Activated T-cell treated with anti-CD3 and anti-CD28 coated beads for 48 hours (primary cell): Measurements from ENCODE around the gene NDUFAF2.
"Not testable (repeated sequence)": the region's sequence is repeated elsewhere in the genome, so short reads cannot be mapped to it uniquely, and the experiment has no call there.

Experiments used
- DNase-seq: peaks from one replicate; pipeline ENCODE4 v3.0.0-alpha.2; 2020; ENCODE audit warnings: low read depth

The NDUFAF2 gene

GRCh38 chr5:61050292-61050691 lies 105.3 kb downstream of the NDUFAF2 start:
- DNase-seq = no peak

DNA sequence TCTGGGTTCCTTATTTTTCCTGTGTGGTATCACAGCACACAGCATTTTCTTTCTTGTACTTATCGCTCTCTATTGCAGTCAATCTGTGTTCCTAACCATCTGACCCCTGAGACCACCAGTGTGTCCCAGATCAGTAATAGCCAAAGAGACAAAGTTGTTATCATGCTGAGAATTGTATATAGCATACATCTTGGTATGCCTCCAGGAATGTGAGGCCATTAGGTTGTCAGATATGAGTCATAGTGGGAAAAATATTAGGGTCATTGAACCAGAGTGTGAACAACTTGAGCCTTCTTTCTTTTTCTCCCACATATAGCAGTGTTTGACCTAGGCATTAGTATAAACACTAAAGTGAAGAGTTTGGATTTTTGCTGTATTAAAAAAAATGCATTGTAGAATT lies 106.3 kb downstream of the NDUFAF2 start:
- DNase-seq = no peak

DNA sequence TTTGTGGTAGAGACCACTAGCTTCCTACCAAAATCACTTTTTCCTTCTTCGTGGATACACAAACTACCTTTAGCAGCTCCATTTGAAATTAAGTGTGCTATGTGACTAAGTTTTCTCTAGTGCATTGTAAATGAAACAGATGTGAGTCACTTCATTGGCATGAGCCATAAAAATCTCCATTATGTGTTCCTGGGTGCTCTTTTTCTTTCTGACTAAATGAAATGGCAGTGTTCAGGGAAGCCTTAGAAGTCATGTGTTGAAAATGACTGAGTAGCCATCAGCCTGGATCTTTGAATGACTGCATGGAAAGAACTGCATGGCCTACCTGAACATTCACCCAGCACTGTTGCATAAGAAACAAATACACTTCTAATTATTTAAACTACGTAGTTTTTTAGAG lies 107.9 kb downstream of the NDUFAF2 start:
- no peak for DNase-seq

DNA sequence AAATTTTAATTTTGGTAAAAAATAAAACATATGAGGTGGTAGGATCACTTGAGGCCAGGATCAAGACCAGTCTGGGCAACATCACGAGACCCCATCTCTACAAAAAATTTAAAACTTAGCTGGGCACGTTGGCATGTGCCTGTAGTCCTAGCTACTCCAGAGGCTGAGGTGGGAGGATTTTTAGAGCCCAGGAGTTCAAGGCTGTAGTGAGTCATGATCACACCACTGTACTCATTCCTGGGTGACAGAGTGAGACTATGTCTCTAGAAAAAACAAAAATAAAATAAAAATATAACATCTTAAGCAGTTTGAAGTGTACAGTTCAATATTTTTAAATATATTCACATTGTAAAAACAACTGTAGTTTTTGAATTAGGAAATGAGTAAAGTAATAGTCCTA lies 108.9 kb downstream of the NDUFAF2 start:
- no peak for DNase-seq

GRCh38 chr5:61055434-61056006 lies 110.5 kb downstream of the NDUFAF2 start:
- no peak for DNase-seq

DNA sequence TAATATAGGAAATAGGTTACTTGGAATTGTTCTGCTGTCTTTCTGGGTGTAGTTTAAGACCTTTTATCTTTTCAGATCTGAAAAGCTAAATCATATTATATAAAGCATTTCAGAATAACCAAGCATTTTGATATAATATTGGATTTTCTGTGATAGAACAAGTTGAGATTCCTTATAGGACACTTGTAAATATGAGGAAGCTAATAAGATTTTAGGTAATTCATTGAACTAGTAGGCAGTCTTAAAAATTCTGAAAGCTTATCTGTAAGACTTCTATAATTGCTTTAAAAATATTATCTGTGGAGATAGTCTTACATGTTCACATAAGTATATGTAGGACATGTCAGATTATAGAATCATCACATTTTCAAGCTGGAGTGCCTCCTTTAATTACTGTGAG lies 114.5 kb downstream of the NDUFAF2 start:
- DNase-seq = no peak

DNA sequence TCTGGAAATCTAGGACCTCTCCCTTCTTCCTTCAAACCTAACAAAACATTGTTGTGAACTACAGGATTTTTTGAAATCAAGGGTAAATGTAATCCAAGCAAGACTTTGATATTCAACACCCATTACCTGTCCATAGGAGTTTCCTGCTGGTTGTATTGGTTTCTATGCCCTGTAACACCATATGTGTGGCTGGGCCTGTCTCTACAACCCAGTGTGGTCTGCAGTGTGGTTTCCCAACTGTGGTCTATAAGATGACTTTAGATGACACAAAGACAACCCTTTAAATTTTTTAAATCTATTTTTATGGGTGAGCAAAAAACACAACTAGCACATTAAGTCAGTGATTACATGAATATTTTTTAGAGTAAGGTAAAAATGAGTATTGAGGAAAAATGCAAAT lies 124.1 kb downstream of the NDUFAF2 start:
- no peak for DNase-seq

- DNase-seq = no peak
These were observed 126.5 kb downstream of the NDUFAF2 start for GRCh38 chr5:61071526-61071925.

DNA sequence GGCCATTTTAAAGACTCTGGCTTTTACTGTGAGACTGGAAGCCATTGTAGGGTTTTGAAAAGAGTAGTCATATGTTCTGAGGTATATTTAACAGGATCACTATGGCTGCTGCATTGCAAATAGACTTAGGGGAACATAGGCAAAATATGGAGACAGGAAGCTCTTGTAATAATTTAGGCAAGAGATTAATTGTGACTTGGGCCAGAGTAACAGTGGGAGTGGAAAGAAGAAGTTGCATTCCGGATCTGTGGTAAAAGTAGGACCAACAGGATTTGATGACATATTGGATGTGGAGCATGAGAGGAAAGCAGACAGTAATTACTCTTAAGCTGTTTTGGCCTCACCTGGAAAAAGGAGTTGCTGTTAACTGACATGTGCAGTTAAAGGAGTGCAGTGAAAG lies 131.6 kb downstream of the NDUFAF2 start:
- DNase-seq = no peak

DNA sequence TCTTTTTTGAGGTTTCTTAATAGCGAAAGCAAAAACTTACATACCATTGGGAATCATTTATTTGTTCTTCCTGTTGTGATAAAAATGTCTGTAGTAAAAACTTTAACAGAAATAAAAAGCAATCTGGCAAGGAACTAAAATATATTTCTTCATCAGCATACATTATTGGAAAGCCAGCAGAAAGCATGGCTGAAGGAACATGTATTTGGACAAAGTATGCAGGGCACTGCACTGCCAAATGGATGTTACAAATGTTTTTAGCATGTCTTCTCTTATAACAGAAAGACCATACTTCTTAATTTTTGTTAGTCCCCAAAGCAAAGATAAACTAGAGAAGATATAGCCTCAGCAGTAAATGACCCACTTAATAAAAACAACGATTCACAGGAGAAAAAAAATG lies 136.7 kb downstream of the NDUFAF2 start:
- DNase-seq = no peak

DNA sequence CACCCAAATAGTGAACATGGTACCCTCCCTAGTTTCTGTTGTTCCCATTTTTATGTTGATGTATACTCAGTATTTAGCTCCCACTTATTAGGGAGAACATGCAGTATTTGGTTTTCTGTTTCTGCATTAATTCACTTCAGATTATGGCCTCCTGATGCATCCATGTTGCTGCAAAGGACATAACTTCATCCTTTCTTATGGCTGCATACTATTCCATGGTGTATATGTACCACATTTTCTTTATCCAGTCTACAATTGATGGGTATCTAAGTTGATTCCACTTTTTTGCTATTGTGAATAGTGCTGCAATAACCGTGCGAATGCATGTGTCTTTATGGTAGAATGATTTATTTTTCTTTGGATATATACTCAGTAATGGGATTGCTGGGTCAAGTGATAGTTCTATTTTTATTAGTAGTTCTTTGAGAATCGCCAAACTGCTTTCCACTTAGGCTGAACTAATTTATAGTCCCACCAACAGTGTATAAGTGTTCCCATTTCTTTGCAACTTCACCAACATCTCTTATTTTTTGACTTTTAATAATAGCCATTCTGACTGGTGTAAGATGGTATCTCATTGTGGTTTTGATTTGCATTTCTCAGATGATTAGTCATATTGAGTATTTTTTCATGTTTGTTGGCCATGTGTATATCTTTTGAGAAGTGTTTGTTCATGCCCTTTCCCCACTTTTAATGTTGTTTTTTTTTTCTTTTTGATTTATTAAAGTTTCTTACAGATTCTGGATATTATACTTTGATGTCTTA lies 137.7 kb downstream of the NDUFAF2 start:
- DNase-seq = no peak

DNA sequence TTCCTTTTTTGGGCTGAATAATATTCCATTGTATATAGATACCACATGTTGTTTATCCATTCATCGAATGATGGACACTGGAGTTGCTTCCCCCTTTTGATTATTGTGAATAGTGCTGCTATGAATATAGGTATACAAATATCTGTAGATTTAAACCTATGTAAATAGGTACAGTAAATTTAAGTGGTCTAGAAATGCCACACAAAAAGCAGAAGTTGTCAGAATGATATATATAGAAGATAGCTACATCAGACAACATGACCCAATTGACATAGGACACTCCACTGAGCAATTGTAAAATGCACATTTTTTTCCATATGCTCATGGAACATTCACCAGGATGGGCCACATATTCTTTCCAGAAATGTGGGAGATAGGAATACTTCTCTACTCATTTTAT lies 139.7 kb downstream of the NDUFAF2 start:
- no peak for DNase-seq

GRCh38 chr5:61085885-61086284 lies 140.9 kb downstream of the NDUFAF2 start:
- DNase-seq = no peak

- DNase-seq = no peak
These were observed 142.9 kb downstream of the NDUFAF2 start for GRCh38 chr5:61087921-61088320.

GRCh38 chr5:61089351-61089750 lies 144.3 kb downstream of the NDUFAF2 start:
- no peak for DNase-seq

GRCh38 chr5:61093046-61093771 lies 148.2 kb downstream of the NDUFAF2 start:
- not testable (repeated sequence) for DNase-seq

DNA sequence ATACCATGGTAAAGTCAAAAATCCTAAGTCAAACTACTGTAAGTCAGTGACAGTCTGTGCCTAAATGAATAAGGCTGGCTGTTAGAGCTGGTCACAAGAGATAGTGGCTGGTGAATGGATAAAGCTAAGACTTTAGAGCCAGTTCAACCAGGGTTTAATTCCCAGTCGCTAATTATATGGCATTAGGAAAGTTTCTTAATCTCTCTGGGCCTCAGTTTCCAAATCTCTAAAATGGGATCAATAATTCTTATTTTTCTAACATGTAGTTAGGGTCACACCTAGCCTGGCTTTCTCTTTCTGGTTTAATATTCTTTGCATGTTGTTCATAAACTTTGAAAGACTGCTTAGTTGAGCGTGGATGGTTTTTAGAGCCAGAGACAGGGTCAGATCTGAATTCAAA lies 152.5 kb downstream of the NDUFAF2 start:
- DNase-seq = no peak

GRCh38 chr5:61098251-61098995 lies 153.4 kb downstream of the NDUFAF2 start:
- no peak for DNase-seq

- DNase-seq = no peak
These were observed 155.4 kb downstream of the NDUFAF2 start for GRCh38 chr5:61100437-61100836.

DNA sequence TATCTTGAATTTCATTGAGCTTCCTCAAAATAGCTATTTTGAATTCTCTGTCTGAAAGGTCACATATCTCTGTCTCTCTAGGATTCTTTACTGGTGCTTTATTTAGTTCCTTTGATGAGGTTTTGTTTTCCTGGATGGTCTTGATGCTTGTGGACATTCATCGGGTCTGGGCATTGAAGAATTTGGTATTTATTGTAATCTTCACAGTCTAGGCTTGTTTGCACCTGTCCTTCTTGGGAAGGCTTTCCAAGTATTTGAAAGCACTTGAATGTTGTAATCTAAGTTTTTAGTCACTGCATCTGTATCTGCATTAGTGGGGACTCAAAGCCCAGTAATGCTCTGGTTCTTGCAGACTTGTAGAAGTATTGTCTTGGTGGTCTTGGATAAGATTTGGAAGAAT lies 169.4 kb downstream of the NDUFAF2 start:
- no peak for DNase-seq

DNA sequence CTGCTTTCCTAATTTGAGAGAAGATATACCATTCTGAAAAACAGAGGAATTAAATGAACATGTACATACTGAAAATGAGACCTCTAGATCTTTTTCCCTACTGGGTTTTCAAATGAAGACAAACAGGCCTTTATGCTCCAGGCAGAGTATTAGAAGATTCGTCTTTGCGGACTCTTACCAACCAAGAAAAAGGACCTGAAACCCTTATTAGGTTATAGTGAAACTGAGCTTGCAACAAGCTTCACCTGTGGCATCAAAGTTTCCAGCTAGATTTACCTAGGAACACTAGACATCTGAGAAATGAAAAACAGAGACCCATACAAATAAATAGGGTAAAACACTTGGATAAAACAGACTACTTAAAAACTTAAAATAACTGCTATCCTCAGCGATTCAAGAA lies 171.0 kb downstream of the NDUFAF2 start:
- no peak for DNase-seq

DNA sequence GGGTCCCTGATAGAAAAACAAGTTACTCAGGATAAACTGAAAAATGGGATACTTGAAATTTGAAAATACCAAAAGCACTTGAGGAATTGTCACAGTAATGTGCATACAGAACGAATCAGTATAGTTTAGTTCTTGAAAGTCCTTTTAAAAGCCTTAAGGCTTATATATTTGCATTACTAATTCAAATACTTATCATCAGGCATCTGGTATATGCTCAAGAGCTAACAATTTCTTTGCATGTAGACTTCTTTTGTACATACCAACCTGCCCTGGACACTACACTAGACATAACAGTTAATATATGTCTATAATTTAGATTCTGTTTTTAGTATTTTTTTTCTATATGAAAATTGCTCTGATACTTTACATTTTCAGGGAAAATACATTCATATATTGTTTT lies 174.1 kb downstream of the NDUFAF2 start:
- no peak for DNase-seq

DNA sequence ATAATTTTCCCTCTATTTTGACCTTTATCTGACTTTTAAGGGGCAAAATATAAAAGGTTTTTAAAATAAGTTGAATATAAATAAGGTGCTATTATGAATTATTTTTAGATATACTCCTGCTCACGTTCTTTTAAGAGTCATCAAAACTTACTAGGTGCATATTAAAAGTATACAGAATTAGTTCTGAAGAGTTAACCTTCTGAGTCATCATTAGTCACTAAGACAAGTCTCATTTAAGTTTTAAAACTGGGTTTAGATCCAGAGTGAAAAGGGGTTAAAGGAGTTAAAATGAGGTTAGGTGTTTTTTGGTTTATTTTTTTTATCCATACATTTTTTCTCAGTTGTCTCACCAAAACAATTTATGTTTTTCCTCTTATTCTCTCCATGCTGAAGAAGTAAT lies 175.5 kb downstream of the NDUFAF2 start:
- no peak for DNase-seq
